Measurements from ENCODE around the gene ADGRG3. TPM values are rescaled to one million over a fixed set of nuclear protein-coding genes. Genes with fewer than 3 reads are reported as not detected.

ADGRG3 gene
- total RNA-seq, 3 donors from 2014 or later (not counting 1 experiment from before 2014, with no cell fraction given) = 16.6 to 57.3 (median 20.7) TPM

DNA sequence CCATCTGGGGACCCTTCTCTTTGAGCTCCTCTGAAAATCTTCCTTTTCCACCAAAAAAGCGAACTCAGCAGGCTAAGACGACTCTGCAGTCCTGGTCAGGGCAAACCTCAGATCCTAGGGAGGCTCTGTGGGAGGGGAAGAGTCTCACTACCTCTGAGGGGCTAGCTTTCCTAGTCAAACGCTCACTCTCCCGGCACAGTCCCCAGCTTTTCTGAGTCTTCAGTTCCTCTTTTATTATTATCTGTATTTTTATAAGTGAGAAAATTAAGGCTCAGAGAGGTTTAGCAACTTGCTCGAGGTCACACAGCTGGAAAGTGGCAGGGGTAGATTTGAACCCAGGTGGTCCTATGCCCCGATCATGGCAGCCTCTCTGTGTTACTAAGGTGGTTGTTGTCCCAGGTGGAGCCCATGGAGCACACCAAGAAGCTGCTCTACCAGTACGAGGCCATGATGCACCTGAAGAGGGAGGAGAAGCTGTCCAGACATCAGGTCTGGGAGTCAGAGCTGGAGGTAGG is 58.4 kb downstream of the ADGRG3 start:
- H3K4me3 ChIP-seq (ENCODE audit: low read length) = no peak overlapping the region
- no peaks in the 10 kb centered on the region for H3K9me3 ChIP-seq (ENCODE audit: control insufficient read depth, insufficient read depth, low read length)
- Mint-ChIP-seq H3K4me3 (no peak overlapping the region), H3K27me3 (ENCODE audit: low read depth in 2 of 2) (no peaks in the 10 kb centered on the region), H3K4me1 (peaks cover 0 to 13% of the 10 kb centered on the region in 2 donors), H3K27ac (no peak overlapping the region), H3K36me3 (no peaks in the 10 kb centered on the region), H3K9me3 (peaks cover 0 to 2% of the 10 kb centered on the region in 2 donors)
- DNase-seq = no peak
- H3K27me3 ChIP-seq (ENCODE audit: control insufficient read depth, insufficient read depth, low read length) = no peaks in the 10 kb centered on the region
- no peaks in the 10 kb centered on the region for H3K4me1 ChIP-seq (ENCODE audit: control insufficient read depth, insufficient read depth, low read length)
- H3K36me3 ChIP-seq (ENCODE audit: control insufficient read depth, insufficient read depth, low read length) = no peaks in the 10 kb centered on the region
- intact Hi-C loops (cut with micrococcal nuclease) = no loop called here
- TF ChIP-seq, protein P1, sequence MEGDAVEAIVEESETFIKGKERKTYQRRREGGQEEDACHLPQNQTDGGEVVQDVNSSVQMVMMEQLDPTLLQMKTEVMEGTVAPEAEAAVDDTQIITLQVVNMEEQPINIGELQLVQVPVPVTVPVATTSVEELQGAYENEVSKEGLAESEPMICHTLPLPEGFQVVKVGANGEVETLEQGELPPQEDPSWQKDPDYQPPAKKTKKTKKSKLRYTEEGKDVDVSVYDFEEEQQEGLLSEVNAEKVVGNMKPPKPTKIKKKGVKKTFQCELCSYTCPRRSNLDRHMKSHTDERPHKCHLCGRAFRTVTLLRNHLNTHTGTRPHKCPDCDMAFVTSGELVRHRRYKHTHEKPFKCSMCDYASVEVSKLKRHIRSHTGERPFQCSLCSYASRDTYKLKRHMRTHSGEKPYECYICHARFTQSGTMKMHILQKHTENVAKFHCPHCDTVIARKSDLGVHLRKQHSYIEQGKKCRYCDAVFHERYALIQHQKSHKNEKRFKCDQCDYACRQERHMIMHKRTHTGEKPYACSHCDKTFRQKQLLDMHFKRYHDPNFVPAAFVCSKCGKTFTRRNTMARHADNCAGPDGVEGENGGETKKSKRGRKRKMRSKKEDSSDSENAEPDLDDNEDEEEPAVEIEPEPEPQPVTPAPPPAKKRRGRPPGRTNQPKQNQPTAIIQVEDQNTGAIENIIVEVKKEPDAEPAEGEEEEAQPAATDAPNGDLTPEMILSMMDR (IDR thresholded peaks at IDR 0.05) = no peak
- no peak overlapping the region for H3K27ac ChIP-seq (ENCODE audit: low read length)
- 87% methylated on average over 4 of the region's 7 CpGs for WGBS (ENCODE audit: insufficient coverage)
- no peak for ATAC-seq

DNA sequence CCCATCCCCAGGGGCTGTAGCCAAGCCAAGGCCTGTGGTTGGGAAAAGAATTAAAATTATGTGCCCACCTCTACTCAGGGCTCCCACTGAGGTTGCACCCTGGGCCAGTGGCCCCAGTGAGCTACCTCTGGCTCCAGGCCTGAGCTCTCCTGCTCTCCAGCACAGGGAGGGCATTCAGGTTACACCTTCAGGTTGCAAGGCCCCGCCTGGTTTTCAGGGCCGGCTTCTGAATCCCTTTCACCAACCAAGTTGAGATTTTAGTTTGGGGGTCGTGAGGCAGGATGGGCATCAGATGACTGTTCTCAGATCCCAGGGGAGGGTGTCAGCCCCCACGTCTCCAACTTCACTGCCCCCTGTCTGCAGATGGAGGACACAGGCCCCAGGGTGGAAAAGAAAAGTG is 59.5 kb downstream of the ADGRG3 start:
- Histone ChIP-seq H3K36me3 (ENCODE audit: control insufficient read depth, insufficient read depth, low read length) (no peaks in the 10 kb centered on the region), H3K4me3 (ENCODE audit: low read length) (no peak overlapping the region), H3K4me1 (ENCODE audit: control insufficient read depth, insufficient read depth, low read length) (no peaks in the 10 kb centered on the region), H3K27ac (ENCODE audit: low read length) (no peak overlapping the region), H3K27me3 (ENCODE audit: control insufficient read depth, insufficient read depth, low read length) (no peaks in the 10 kb centered on the region), H3K9me3 (ENCODE audit: control insufficient read depth, insufficient read depth, low read length) (no peaks in the 10 kb centered on the region)
- Mint-ChIP-seq H3K9me3 (peaks cover 0 to 2% of the 10 kb centered on the region in 2 donors), H3K4me1 (peaks cover under 1 to 8% of the 10 kb centered on the region in 2 donors), H3K4me3 (no peak overlapping the region), H3K27ac (no peak overlapping the region), H3K36me3 (no peaks in the 10 kb centered on the region), H3K27me3 (ENCODE audit: low read depth in 2 of 2) (no peaks in the 10 kb centered on the region)
- ATAC-seq = no peak
- DNase-seq = no peak
- TF ChIP-seq, protein P1 (IDR thresholded peaks at IDR 0.05) = no peak
- intact Hi-C loops (cut with micrococcal nuclease) = no loop called here
- 87% methylated on average over 4 of the region's 4 CpGs for WGBS (ENCODE audit: insufficient coverage)

DNA sequence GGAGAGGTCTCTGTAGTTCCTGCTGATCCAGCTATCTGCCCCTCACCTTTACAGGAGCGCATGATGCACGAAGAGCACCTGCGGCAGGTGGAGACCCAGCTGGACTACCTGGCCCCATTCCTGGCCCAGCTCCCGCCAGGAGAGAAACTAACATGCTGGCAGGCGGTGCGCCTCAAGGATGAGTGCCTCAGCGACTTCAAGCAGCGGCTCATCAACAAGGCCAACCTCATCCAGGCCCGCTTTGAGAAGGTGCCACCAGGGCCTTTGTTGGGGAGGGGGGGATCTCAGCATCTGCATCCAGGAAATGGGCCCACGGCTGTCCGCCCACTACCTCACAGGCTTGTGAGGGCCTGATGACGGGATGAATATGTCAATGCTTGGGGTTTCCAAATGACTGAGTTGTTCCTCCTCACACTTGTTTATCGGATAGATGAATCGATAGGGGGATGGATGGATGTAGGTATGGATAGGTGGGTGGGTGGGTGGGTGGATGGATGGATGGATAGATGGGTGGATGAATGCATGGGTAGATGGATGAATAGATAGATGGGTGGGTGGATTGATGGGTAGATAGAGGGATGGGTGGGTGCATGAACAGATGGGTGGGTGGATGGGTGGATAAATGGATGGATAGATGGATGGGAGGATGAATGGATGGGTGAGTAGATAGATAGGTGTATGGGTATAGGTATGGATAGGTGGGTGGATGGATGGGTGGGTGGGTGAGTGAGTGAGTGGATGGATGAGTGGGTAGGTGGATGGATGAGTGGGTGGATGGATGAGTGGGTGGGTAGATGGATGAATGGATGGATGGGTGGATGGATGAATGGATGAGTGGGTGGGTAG is 60.5 kb downstream of the ADGRG3 start:
- WGBS (ENCODE audit: insufficient coverage) = 96% methylated on average over 14 of the region's 14 CpGs
- Mint-ChIP-seq H3K4me3 (no peak overlapping the region), H3K27me3 (ENCODE audit: low read depth in 2 of 2) (no peaks in the 10 kb centered on the region), H3K36me3 (no peaks in the 10 kb centered on the region), H3K27ac (no peak overlapping the region), H3K9me3 (peaks cover 0 to 2% of the 10 kb centered on the region in 2 donors), H3K4me1 (peaks cover 8 to 13% of the 10 kb centered on the region in 2 donors)
- ATAC-seq (no peak), DNase-seq (no peak)
- no peaks in the 10 kb centered on the region for H3K9me3 ChIP-seq (ENCODE audit: control insufficient read depth, insufficient read depth, low read length)
- no peaks in the 10 kb centered on the region for H3K36me3 ChIP-seq (ENCODE audit: control insufficient read depth, insufficient read depth, low read length)
- no peaks in the 10 kb centered on the region for H3K4me1 ChIP-seq (ENCODE audit: control insufficient read depth, insufficient read depth, low read length)
- H3K4me3 ChIP-seq (ENCODE audit: low read length) = no peak overlapping the region
- intact Hi-C loops (cut with micrococcal nuclease) = no loop called here
- H3K27me3 ChIP-seq (ENCODE audit: control insufficient read depth, insufficient read depth, low read length) = no peaks in the 10 kb centered on the region
- TF ChIP-seq, protein P1 (IDR thresholded peaks at IDR 0.05) = no peak
- no peak overlapping the region for H3K27ac ChIP-seq (ENCODE audit: low read length)

Measured in natural killer cell (primary cell).